HG03060 (cell line): ENCODE data around the gene ADGRA3.
"Not testable (repeated sequence)": the region's sequence is repeated elsewhere in the genome, so short reads cannot be mapped to it uniquely, and the experiment has no call there.

Source experiments
- ATAC-seq: cut with Tn5 transposase; IDR thresholded peaks from one replicate; pipeline ENCODE4 v1.9.1; 2021; ENCODE audit warnings: low read depth, moderate number of reproducible peaks; ENCODE audit not compliant: unreplicated experiment

Gene ADGRA3

GRCh38 chr4:22485737-22486136, 30.1 kb downstream of the ADGRA3 start:
- no peak for ATAC-seq

GRCh38 chr4:22483551-22483981, 32.3 kb downstream of the ADGRA3 start:
- no peak for ATAC-seq

GRCh38 chr4:22482250-22483127, 33.4 kb downstream of the ADGRA3 start:
- no peak for ATAC-seq

GRCh38 chr4:22480675-22481327, 35.1 kb downstream of the ADGRA3 start:
- no peak for ATAC-seq

- ATAC-seq: no peak
Observed at GRCh38 chr4:22478426-22478825, 37.4 kb downstream of the ADGRA3 start.

- ATAC-seq: no peak
Observed at GRCh38 chr4:22477813-22478182, 38.1 kb downstream of the ADGRA3 start.

GRCh38 chr4:22477136-22477812, 38.6 kb downstream of the ADGRA3 start:
- no peak for ATAC-seq

GRCh38 chr4:22476011-22476410, 39.9 kb downstream of the ADGRA3 start:
- ATAC-seq: no peak

- not testable (repeated sequence) for ATAC-seq
Observed at GRCh38 chr4:22475311-22475646, 40.6 kb downstream of the ADGRA3 start.

- ATAC-seq: no peak
Observed at GRCh38 chr4:22474636-22475310, 41.1 kb downstream of the ADGRA3 start.

- no peak for ATAC-seq
Observed at GRCh38 chr4:22473268-22473667, 42.6 kb downstream of the ADGRA3 start.

- ATAC-seq: no peak
Observed at GRCh38 chr4:22471999-22472461, 43.8 kb downstream of the ADGRA3 start.

GRCh38 chr4:22471419-22471818, 44.4 kb downstream of the ADGRA3 start:
- ATAC-seq: no peak

GRCh38 chr4:22466581-22466980, 49.3 kb downstream of the ADGRA3 start:
- ATAC-seq: no peak

- ATAC-seq: no peak
Observed at GRCh38 chr4:22465996-22466395, 49.9 kb downstream of the ADGRA3 start.

- no peak for ATAC-seq
Observed at GRCh38 chr4:22465349-22465748, 50.5 kb downstream of the ADGRA3 start.

GRCh38 chr4:22463179-22463578, 52.7 kb downstream of the ADGRA3 start:
- no peak for ATAC-seq

GRCh38 chr4:22462688-22463087, 53.2 kb downstream of the ADGRA3 start:
- ATAC-seq: no peak

- no peak for ATAC-seq
Observed at GRCh38 chr4:22460266-22460665, 55.6 kb downstream of the ADGRA3 start.

- no peak for ATAC-seq
Observed at GRCh38 chr4:22458098-22458497, 57.8 kb downstream of the ADGRA3 start.

GRCh38 chr4:22457348-22457747, 58.5 kb downstream of the ADGRA3 start:
- no peak for ATAC-seq
